ENCODE data around the gene CCDC17. TPM values are rescaled to one million over a fixed set of nuclear protein-coding genes. Genes with fewer than 3 reads are reported as not detected.

The CCDC17 gene
- polyA plus RNA-seq (ENCODE audit: insufficient read length in 12 of 12), result 1 to 10 TPM in 10 of 12 donors, not detected in 2; 1.0 to 2.6 (median 1.6) TPM
- long read RNA-seq, donor 1, result 0 reads
- long read RNA-seq, donor 2, result 0 reads
- long read RNA-seq, donor 3, result 0 reads
- long read RNA-seq, donor 4, result 0 reads
- long read RNA-seq, donor 5, result 0 reads
- long read RNA-seq, donor 6, result 0 reads
- long read RNA-seq, donor 7, result 0 reads
- long read RNA-seq, donor 8, result 0 reads
- long read RNA-seq, donor 9, result 0 reads
- long read RNA-seq, donor 10, result 0 reads
- long read RNA-seq, donor 11, result 0 reads

GRCh38 chr1:45623972-45624371 lies at the start of gene CCDC17:
TSS of gene CCDC17 (minus strand) at chr1:45624054. CDS start at chr1:45623909, 145 bp downstream.
- DNase-seq, result no peak

GRCh38 chr1:45669859-45670655 lies 46.2 kb upstream of the CCDC17 start:
- DNase-seq, result no peak

- no peak for DNase-seq
These were observed 45.5 kb upstream of the CCDC17 start for GRCh38 chr1:45669379-45669778.

GRCh38 chr1:45668526-45668925 lies 44.7 kb upstream of the CCDC17 start:
- DNase-seq, result no peak

- no peak for DNase-seq
These were observed 43.7 kb upstream of the CCDC17 start for GRCh38 chr1:45667321-45668111.

- DNase-seq, result no peak
These were observed 43.0 kb upstream of the CCDC17 start for GRCh38 chr1:45666836-45667235.

- DNase-seq, result no peak
These were observed 36.5 kb upstream of the CCDC17 start for GRCh38 chr1:45660336-45660735.

- no peak for DNase-seq
These were observed 35.4 kb upstream of the CCDC17 start for GRCh38 chr1:45659222-45659621.

GRCh38 chr1:45658171-45658570 lies 34.3 kb upstream of the CCDC17 start:
- no peak for DNase-seq

GRCh38 chr1:45656573-45657226 lies 32.8 kb upstream of the CCDC17 start:
- DNase-seq, result no peak

GRCh38 chr1:45654540-45655280 lies 30.9 kb upstream of the CCDC17 start:
- DNase-seq, result no peak

- peak; percentile 2 for DNase-seq
These were observed 23.6 kb upstream of the CCDC17 start for GRCh38 chr1:45647248-45648021.

GRCh38 chr1:45644661-45645060 lies 20.8 kb upstream of the CCDC17 start:
- no peak for DNase-seq

- no peak for DNase-seq
These were observed 20.1 kb upstream of the CCDC17 start for GRCh38 chr1:45643978-45644377.

GRCh38 chr1:45643321-45643720 lies 19.5 kb upstream of the CCDC17 start:
- DNase-seq, result no peak

GRCh38 chr1:45640293-45640692 lies 16.4 kb upstream of the CCDC17 start:
- no peak for DNase-seq

- no peak for DNase-seq
These were observed 11.4 kb upstream of the CCDC17 start for GRCh38 chr1:45635211-45635610.

- DNase-seq, result no peak
These were observed 6.6 kb upstream of the CCDC17 start for GRCh38 chr1:45630429-45630828.

- no peak for DNase-seq
These were observed 5.2 kb upstream of the CCDC17 start for GRCh38 chr1:45629035-45629434.
